KMS-11 (cell line): Measurements from ENCODE around the gene GIGYF2.

Experiments
- H2AFZ ChIP-seq: fragments of 200-600 bp; sonication (generic); 2 replicates; pipeline ENCODE4 v1.6.1; 2016; ENCODE audit warnings: antibody characterized with exemption, mixed run types, low read depth
- H3K27ac ChIP-seq: fragments of 200-600 bp; sonication (generic); 2 replicates; pipeline ENCODE4 v1.6.1; 2016; ENCODE audit warnings: mild to moderate bottlenecking, mixed run types
- H3K27me3 ChIP-seq: fragments of 200-600 bp; sonication (generic); 2 replicates; pipeline ENCODE4 v1.6.1; 2017; ENCODE audit warnings: mild to moderate bottlenecking, low read depth, mixed run types, moderate library complexity; ENCODE audit not compliant: insufficient read depth
- H3K36me3 ChIP-seq: fragments of 200-600 bp; sonication (generic); 2 replicates; pipeline ENCODE4 v1.6.1; 2017; ENCODE audit warnings: mild to moderate bottlenecking, mixed run types; ENCODE audit not compliant: insufficient read depth
- H3K4me1 ChIP-seq: fragments of 200-600 bp; sonication (generic); 2 replicates; pipeline ENCODE4 v1.6.1; 2016; ENCODE audit warnings: mild to moderate bottlenecking, low read depth, mixed run types; ENCODE audit not compliant: poor library complexity, severe bottlenecking
- H3K4me2 ChIP-seq: fragments of 200-600 bp; sonication (generic); 2 replicates; pipeline ENCODE4 v1.7.0; 2016; ENCODE audit warnings: mild to moderate bottlenecking, mixed run types
- H3K4me3 ChIP-seq: fragments of 200-600 bp; sonication (generic); IDR thresholded peaks from 2 replicates; pipeline ENCODE4 v1.6.1; 2017; ENCODE audit warnings: low read depth, low read length, mixed read lengths; ENCODE audit not compliant: insufficient read depth
- H3K79me2 ChIP-seq: fragments of 200-600 bp; sonication (generic); 2 replicates; pipeline ENCODE4 v1.6.1; 2016; ENCODE audit warnings: low read depth, mixed run types; ENCODE audit not compliant: insufficient read depth
- H3K9ac ChIP-seq: fragments of 200-600 bp; sonication (generic); 2 replicates; pipeline ENCODE4 v1.6.1; 2016; ENCODE audit warnings: mild to moderate bottlenecking, mixed run types
- H4K20me1 ChIP-seq: fragments of 200-600 bp; sonication (generic); 2 replicates; pipeline ENCODE4 v1.6.1; 2016; ENCODE audit warnings: mild to moderate bottlenecking, mixed run types; ENCODE audit not compliant: insufficient read depth
- CTCF ChIP-seq: fragments of 200-600 bp; sonication (generic); conservative IDR thresholded peaks from 2 replicates; pipeline ENCODE4 v1.6.1; 2017; ENCODE audit warnings: low read depth, mild to moderate bottlenecking, antibody characterized with exemption, low read length, moderate library complexity, mixed read lengths

The GIGYF2 gene

GRCh38 chr2:232653441-232653840, 43.7 kb upstream of the GIGYF2 start:
- Histone ChIP-seq H3K4me3 (no peak overlapping the region), H3K36me3 (no peaks in the 10 kb centered on the region), H4K20me1 (no peaks in the 10 kb centered on the region), H3K9ac (no peak overlapping the region), H3K4me1 (peaks cover 3% of the 10 kb centered on the region), H3K27ac (no peak overlapping the region), H3K27me3 (no peaks in the 10 kb centered on the region), H2AFZ (no peak overlapping the region), H3K79me2 (no peaks in the 10 kb centered on the region), H3K4me2 (no peak overlapping the region)
- no peak for TF ChIP-seq CTCF

- no peak overlapping the region for H3K9ac ChIP-seq
- H3K36me3 ChIP-seq = no peaks in the 10 kb centered on the region
- no peak for TF ChIP-seq CTCF
- H2AFZ ChIP-seq = no peak overlapping the region
- H4K20me1 ChIP-seq = no peaks in the 10 kb centered on the region
- H3K27ac ChIP-seq = no peak overlapping the region
- no peaks in the 10 kb centered on the region for H3K27me3 ChIP-seq
- H3K4me1 ChIP-seq = peaks cover 4% of the 10 kb centered on the region
- H3K79me2 ChIP-seq = no peaks in the 10 kb centered on the region
- H3K4me3 ChIP-seq = no peak overlapping the region
- H3K4me2 ChIP-seq = no peak overlapping the region
These were observed 41.7 kb upstream of the GIGYF2 start for GRCh38 chr2:232655392-232655791.

- no peaks in the 10 kb centered on the region for H3K36me3 ChIP-seq
- H3K4me1 ChIP-seq = peaks cover 4% of the 10 kb centered on the region
- no peak for TF ChIP-seq CTCF
- no peak overlapping the region for H3K4me3 ChIP-seq
- H2AFZ ChIP-seq = no peak overlapping the region
- H3K79me2 ChIP-seq = no peaks in the 10 kb centered on the region
- no peaks in the 10 kb centered on the region for H3K27me3 ChIP-seq
- no peak overlapping the region for H3K27ac ChIP-seq
- H4K20me1 ChIP-seq = no peaks in the 10 kb centered on the region
- no peak overlapping the region for H3K9ac ChIP-seq
- H3K4me2 ChIP-seq = no peak overlapping the region
These were observed 38.8 kb upstream of the GIGYF2 start for GRCh38 chr2:232658217-232658785.

GRCh38 chr2:232659359-232659758, 37.8 kb upstream of the GIGYF2 start:
- Histone ChIP-seq H3K4me2 (no peak overlapping the region), H3K27me3 (no peaks in the 10 kb centered on the region), H3K27ac (no peak overlapping the region), H2AFZ (no peak overlapping the region), H3K79me2 (no peaks in the 10 kb centered on the region), H3K4me3 (no peak overlapping the region), H3K9ac (no peak overlapping the region), H3K4me1 (peaks cover 4% of the 10 kb centered on the region), H3K36me3 (no peaks in the 10 kb centered on the region), H4K20me1 (no peaks in the 10 kb centered on the region)
- TF ChIP-seq CTCF = no peak
